Mesendoderm (in vitro differentiated cells): Measurements from ENCODE around the gene STAT4.
"Not testable (repeated sequence)": the region's sequence is repeated elsewhere in the genome, so short reads cannot be mapped to it uniquely, and the experiment has no call there.

ENCODE experiments used
- DNase-seq: peaks from one replicate; pipeline ENCODE4 v3.0.0; 2013
- H2AK5ac ChIP-seq: 2 replicates; pipeline ENCODE4 v1.6.1; 2013; ENCODE audit warnings: low read length, inconsistent platforms
- H2BK120ac ChIP-seq: 2 replicates; pipeline ENCODE4 v1.6.1; 2013; ENCODE audit warnings: low read depth, mild to moderate bottlenecking, low read length, moderate library complexity, mixed read lengths
- H2BK15ac ChIP-seq: replicated peaks from 2 replicates; pipeline ENCODE4 v1.6.1; 2013; ENCODE audit warnings: low read depth, mild to moderate bottlenecking, moderate library complexity
- H2BK5ac ChIP-seq: 2 replicates; pipeline ENCODE4 v1.6.1; 2013; ENCODE audit warnings: low read length, inconsistent platforms
- H3K18ac ChIP-seq: 2 replicates; pipeline ENCODE4 v1.6.1; 2013; ENCODE audit warnings: mild to moderate bottlenecking, low read length, mixed read lengths
- H3K23ac ChIP-seq: one replicate; pipeline ENCODE4 v1.6.1; 2013; ENCODE audit warnings: low read length
- H3K27ac ChIP-seq: 2 replicates; pipeline ENCODE4 v1.5.1; 2013; ENCODE audit warnings: low read depth, mild to moderate bottlenecking, inconsistent platforms, low read length, moderate library complexity
- H3K27me3 ChIP-seq: 2 replicates; pipeline ENCODE4 v1.6.1; 2013; ENCODE audit warnings: low read length, control low read depth, mild to moderate bottlenecking, inconsistent platforms; ENCODE audit not compliant: insufficient read depth, poor library complexity
- H3K36me3 ChIP-seq: 2 replicates; pipeline ENCODE4 v1.6.1; 2013; ENCODE audit warnings: low read length, inconsistent platforms; ENCODE audit not compliant: control insufficient read depth, insufficient read depth
- H3K4ac ChIP-seq: one replicate; pipeline ENCODE4 v1.6.1; 2013; ENCODE audit warnings: low read depth, mild to moderate bottlenecking, low read length, moderate library complexity
- H3K4me1 ChIP-seq: 2 replicates; pipeline ENCODE4 v1.6.1; 2013; ENCODE audit warnings: low read depth, low read length, inconsistent platforms; ENCODE audit not compliant: control insufficient read depth
- H3K4me2 ChIP-seq: 2 replicates; pipeline ENCODE4 v1.6.1; 2013; ENCODE audit warnings: low read length
- H3K4me3 ChIP-seq: 2 replicates; pipeline ENCODE4 v1.5.1; 2013; ENCODE audit warnings: mild to moderate bottlenecking, low read length
- H3K56ac ChIP-seq: one replicate; pipeline ENCODE4 v1.6.1; 2013; ENCODE audit warnings: low read length
- H3K79me1 ChIP-seq: 2 replicates; pipeline ENCODE4 v1.6.1; 2013; ENCODE audit warnings: low read length, inconsistent platforms
- H3K79me2 ChIP-seq: 2 replicates; pipeline ENCODE4 v1.6.1; 2013; ENCODE audit warnings: mild to moderate bottlenecking, low read length; ENCODE audit not compliant: control insufficient read depth, insufficient read depth
- H3K9ac ChIP-seq: 2 replicates; pipeline ENCODE4 v1.6.1; 2013; ENCODE audit warnings: low read length, inconsistent platforms
- H4K5ac ChIP-seq: one replicate; pipeline ENCODE4 v1.6.1; 2013; ENCODE audit warnings: low read length
- H4K8ac ChIP-seq: one replicate; pipeline ENCODE4 v1.6.1; 2013; ENCODE audit warnings: low read depth, mild to moderate bottlenecking, control low read depth, low read length, moderate library complexity
- WGBS: extraction: QIAGEN DNeasy Blood & Tissue Kit; methylation state at CpG from one replicate; pipeline ENCODE4 v1.1.7; 2013; ENCODE audit warnings: low lambda C conversion rate, missing lambda C conversion rate; ENCODE audit not compliant: insufficient coverage; ENCODE audit errors: extremely low coverage; 5-methylcytosine and 5-hydroxymethylcytosine counted together

The STAT4 gene

DNA sequence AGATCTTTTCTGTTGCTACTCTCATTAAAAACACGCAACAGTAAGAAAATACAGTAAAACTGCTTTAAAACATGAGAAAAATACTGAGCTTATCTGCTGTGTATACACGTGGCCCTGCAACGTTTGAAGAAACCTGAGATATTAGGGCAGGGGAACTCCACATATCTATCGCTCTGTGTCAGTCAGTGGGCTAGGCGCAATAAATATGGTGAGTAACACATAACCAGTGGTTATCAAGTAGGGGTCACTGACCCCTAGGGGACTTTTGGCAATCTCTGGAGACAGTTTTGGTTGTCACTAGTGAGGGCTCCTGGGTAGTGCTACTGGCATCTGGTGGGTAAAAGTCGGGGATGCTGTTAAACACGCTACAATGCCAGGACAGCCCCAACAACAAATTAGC is 151.7 kb downstream of the STAT4 start:
- Histone ChIP-seq H3K9ac (no peak overlapping the region), H3K27ac (no peak overlapping the region), H3K4me1 (no peaks in the 10 kb centered on the region), H3K27me3 (no peaks in the 10 kb centered on the region), H3K4me3 (no peak overlapping the region), H2BK5ac (no peak overlapping the region), H3K4ac (no peak overlapping the region), H2AK5ac (no peak overlapping the region), H3K4me2 (no peak overlapping the region), H2BK15ac (no peak overlapping the region), H3K18ac (no peak overlapping the region), H3K79me2 (no peaks in the 10 kb centered on the region), H3K56ac (no peak overlapping the region), H4K5ac (no peak overlapping the region), H3K36me3 (peaks cover 9% of the 10 kb centered on the region), H3K79me1 (no peaks in the 10 kb centered on the region), H2BK120ac (no peak overlapping the region), H3K23ac (no peak overlapping the region), H4K8ac (no peak overlapping the region)
- DNase-seq = no peak
- no CpG with 5 or more reads among the region's 7 CpGs for WGBS

DNA sequence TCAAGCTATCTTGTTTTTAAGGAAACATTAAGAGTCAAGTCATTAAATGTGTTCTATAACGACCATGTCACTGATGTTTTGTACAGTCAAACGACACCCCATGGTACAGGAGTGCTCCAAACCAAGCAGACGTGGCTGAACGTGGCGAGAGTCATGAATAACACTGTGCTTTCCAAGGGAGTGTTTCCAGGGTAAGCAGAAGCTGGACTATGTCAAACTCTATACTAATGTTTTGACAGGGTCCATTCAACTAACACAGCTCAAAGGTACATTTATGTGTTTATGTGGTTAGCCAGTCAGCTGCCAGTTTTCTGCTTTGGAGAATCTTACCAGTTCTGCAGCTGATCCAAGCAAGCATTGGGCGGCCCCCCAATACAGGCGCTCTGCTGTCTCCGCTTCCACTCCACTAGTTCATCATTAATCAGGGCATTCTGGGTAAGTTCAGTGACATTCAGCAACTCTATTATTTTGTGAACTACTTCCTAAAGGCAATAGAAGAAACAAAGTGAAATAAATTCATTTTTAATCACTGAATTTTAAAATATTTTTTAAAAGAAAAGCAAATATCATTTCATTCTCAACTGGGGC is 153.2 kb downstream of the STAT4 start:
- H3K27me3 ChIP-seq = no peaks in the 10 kb centered on the region
- no peak overlapping the region for H2BK15ac ChIP-seq
- no peak overlapping the region for H3K4ac ChIP-seq
- H3K56ac ChIP-seq = no peak overlapping the region
- H2BK120ac ChIP-seq = no peak overlapping the region
- peaks cover 7% of the 10 kb centered on the region for H3K36me3 ChIP-seq
- no peak overlapping the region for H3K9ac ChIP-seq
- no peak overlapping the region for H2AK5ac ChIP-seq
- H3K79me1 ChIP-seq = no peaks in the 10 kb centered on the region
- H4K8ac ChIP-seq = no peak overlapping the region
- no peak overlapping the region for H3K4me3 ChIP-seq
- no peak overlapping the region for H3K4me2 ChIP-seq
- no peak overlapping the region for H4K5ac ChIP-seq
- WGBS = no CpG with 5 or more reads among the region's 8 CpGs
- no peak overlapping the region for H3K27ac ChIP-seq
- no peak overlapping the region for H3K23ac ChIP-seq
- no peak overlapping the region for H3K18ac ChIP-seq
- DNase-seq = no peak
- no peaks in the 10 kb centered on the region for H3K79me2 ChIP-seq
- H3K4me1 ChIP-seq = no peaks in the 10 kb centered on the region
- no peak overlapping the region for H2BK5ac ChIP-seq

DNA sequence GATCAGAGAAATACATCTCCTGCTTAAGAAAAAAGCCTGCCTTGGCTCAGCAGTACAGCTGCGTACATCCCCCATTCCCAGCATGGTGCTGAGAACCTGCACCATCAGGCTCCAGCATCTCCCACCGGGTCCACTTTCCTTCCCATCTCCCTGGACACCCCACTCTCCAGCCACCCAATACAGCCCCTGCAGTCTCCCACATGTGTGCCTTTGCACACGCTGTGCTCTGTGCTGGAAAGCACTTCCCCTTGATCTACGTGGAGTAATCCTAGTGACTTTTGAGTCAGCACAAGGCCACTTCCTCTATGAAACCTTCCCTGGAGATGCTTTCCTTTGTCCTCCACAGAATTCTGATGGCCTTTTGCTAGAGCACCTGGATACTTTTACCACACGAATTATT is 153.8 kb downstream of the STAT4 start:
- no peak overlapping the region for H3K56ac ChIP-seq
- H3K79me2 ChIP-seq = no peaks in the 10 kb centered on the region
- no peak overlapping the region for H3K27ac ChIP-seq
- H2BK5ac ChIP-seq = no peak overlapping the region
- no peak overlapping the region for H4K5ac ChIP-seq
- H2BK15ac ChIP-seq = no peak overlapping the region
- H3K18ac ChIP-seq = no peak overlapping the region
- WGBS = no CpG with 5 or more reads among the region's 5 CpGs
- no peak overlapping the region for H2BK120ac ChIP-seq
- H3K23ac ChIP-seq = no peak overlapping the region
- no peak overlapping the region for H3K4me3 ChIP-seq
- no peak overlapping the region for H4K8ac ChIP-seq
- H3K36me3 ChIP-seq = peaks cover 7% of the 10 kb centered on the region
- no peak for DNase-seq
- H3K79me1 ChIP-seq = no peaks in the 10 kb centered on the region
- no peak overlapping the region for H3K4me2 ChIP-seq
- no peak overlapping the region for H3K4ac ChIP-seq
- H3K9ac ChIP-seq = no peak overlapping the region
- H3K4me1 ChIP-seq = no peaks in the 10 kb centered on the region
- H2AK5ac ChIP-seq = no peak overlapping the region
- no peaks in the 10 kb centered on the region for H3K27me3 ChIP-seq

DNA sequence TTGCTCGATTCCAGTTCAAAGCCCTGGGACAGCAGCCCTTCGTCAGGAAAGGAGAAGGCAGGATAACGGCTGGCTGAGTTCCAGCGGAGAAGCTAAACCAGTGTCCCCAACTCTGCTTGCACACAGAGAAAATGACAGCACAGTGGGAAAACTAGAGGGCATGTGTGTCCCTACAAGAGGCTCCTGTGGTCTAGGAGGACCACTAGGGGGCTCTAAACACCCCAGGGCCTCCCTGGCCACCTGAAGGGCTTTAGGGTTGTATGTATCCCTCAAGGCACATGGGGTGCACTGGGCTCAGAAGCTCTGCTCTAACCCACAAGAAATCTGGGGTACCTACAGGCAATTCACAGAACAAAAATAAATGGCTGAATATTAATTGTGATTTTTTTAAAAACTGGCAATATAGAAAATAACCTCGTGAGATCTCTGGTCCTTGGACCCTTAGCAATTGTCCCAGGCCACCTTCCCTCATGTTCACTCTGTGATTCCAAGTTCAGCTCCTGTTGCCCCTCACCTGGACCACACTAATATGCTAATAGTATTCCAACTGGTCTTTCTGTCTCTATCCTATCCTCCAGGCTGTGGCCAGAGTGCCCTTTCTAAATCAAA is 154.4 kb downstream of the STAT4 start:
- no peak overlapping the region for H3K27ac ChIP-seq
- no peak overlapping the region for H4K5ac ChIP-seq
- no peak overlapping the region for H2BK5ac ChIP-seq
- H3K18ac ChIP-seq = no peak overlapping the region
- no peak overlapping the region for H3K23ac ChIP-seq
- peaks cover 7% of the 10 kb centered on the region for H3K36me3 ChIP-seq
- H4K8ac ChIP-seq = no peak overlapping the region
- no CpG with 5 or more reads among the region's 5 CpGs for WGBS
- no peak overlapping the region for H2BK120ac ChIP-seq
- no peaks in the 10 kb centered on the region for H3K79me2 ChIP-seq
- DNase-seq = peak; percentile 76
- H3K4ac ChIP-seq = no peak overlapping the region
- H3K4me2 ChIP-seq = no peak overlapping the region
- no peak overlapping the region for H2BK15ac ChIP-seq
- H3K79me1 ChIP-seq = no peaks in the 10 kb centered on the region
- no peak overlapping the region for H3K56ac ChIP-seq
- no peak overlapping the region for H3K4me3 ChIP-seq
- H3K27me3 ChIP-seq = no peaks in the 10 kb centered on the region
- H3K9ac ChIP-seq = no peak overlapping the region
- H2AK5ac ChIP-seq = no peak overlapping the region
- no peaks in the 10 kb centered on the region for H3K4me1 ChIP-seq

DNA sequence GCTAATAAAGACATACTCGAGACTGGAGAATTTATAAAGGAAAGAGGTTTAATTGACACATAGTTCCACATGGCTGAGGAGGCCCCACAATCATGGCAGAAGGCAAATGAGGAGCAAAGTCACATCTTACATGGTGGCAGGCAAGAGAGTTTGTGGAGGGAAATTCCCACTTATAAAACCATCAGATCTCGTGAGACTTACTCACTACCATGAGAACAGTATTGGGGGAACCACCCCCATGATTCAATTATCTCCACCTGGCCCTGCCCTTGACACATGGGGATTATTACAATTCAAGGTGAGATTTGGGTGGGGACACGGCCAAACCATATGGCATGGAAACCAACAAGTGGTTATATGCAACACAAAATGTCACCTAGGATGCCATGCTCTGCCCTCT is 155.5 kb downstream of the STAT4 start:
- H3K56ac ChIP-seq = not testable (repeated sequence)

DNA sequence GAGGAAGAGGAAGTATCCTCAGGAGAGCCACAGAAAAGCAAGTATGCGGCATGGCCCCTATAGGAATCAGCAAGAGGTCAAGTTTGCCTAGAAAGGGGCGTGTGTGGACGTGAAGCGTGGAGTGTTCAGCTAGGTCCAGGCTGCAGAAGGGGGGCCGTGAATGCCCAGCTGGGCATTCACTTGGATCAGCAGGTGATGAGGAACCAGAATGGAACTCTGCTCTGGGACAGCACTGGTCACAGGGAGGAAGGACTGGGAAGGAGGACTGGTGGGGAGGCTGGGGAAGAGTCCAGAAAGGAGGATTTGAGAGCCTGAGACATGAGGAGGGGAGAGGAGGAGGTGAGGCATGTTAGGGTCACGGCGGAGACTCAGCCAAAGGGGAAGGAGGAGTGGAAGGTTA is 156.6 kb downstream of the STAT4 start:
- WGBS = no CpG with 5 or more reads among the region's 7 CpGs
- peaks cover 7% of the 10 kb centered on the region for H3K36me3 ChIP-seq

More for the DNA sequence above, 155.5 kb downstream of the STAT4 start:
- not testable (repeated sequence) for H3K4me3 ChIP-seq, H2BK5ac ChIP-seq, H3K27me3 ChIP-seq, H3K79me1 ChIP-seq, H2AK5ac ChIP-seq, H2BK15ac ChIP-seq, H3K4me2 ChIP-seq, H3K9ac ChIP-seq, H3K36me3 ChIP-seq, H4K8ac ChIP-seq, H3K18ac ChIP-seq, H3K23ac ChIP-seq, H3K4me1 ChIP-seq, H2BK120ac ChIP-seq, H3K4ac ChIP-seq, H3K79me2 ChIP-seq, H4K5ac ChIP-seq, H3K27ac ChIP-seq, DNase-seq
- WGBS = no CpG with 5 or more reads among the region's 3 CpGs

More for the DNA sequence above, 156.6 kb downstream of the STAT4 start:
- Histone ChIP-seq H3K79me1 (no peaks in the 10 kb centered on the region), H2BK120ac (no peak overlapping the region), H2BK5ac (no peak overlapping the region), H2BK15ac (no peak overlapping the region), H2AK5ac (no peak overlapping the region), H3K79me2 (no peaks in the 10 kb centered on the region), H3K56ac (no peak overlapping the region), H4K5ac (no peak overlapping the region), H3K18ac (no peak overlapping the region), H3K27me3 (no peaks in the 10 kb centered on the region), H3K4me2 (no peak overlapping the region), H3K23ac (no peak overlapping the region), H3K27ac (no peak overlapping the region), H3K4me3 (no peak overlapping the region), H4K8ac (no peak overlapping the region), H3K4ac (no peak overlapping the region), H3K4me1 (no peaks in the 10 kb centered on the region), H3K9ac (no peak overlapping the region)
- DNase-seq = no peak
